PFSK-1 (cell line): ENCODE results near the gene PYROXD2.

Source experiments
- FOXP2 ChIP-seq: optimal IDR thresholded peaks from 2 replicates; pipeline ENCODE3; 2011; ENCODE audit warnings: borderline replicate concordance, control low read depth, inconsistent platforms; ENCODE audit not compliant: insufficient read depth; ENCODE audit errors: extremely low read length, extremely low read depth
- POLR2AphosphoS5 ChIP-seq: IDR thresholded peaks from 2 replicates; pipeline ENCODE4 v1.6.1; 2012; ENCODE audit warnings: low read depth, mild to moderate bottlenecking, control low read depth, low read length, moderate library complexity
- REST ChIP-seq, 2 experiments: IDR thresholded peaks; 2 replicates each; pipeline versions ENCODE4 v1.6.1 to v1.8.0; 2011 to 2012; ENCODE audit warnings: low read depth in 2 of 2, low read length in 2 of 2, control low read depth in 1 of 2, inconsistent platforms in 1 of 2, mild to moderate bottlenecking in 1 of 2, moderate library complexity in 1 of 2; ENCODE audit not compliant: insufficient read depth in 1 of 2
- SIN3A ChIP-seq: IDR thresholded peaks from 2 replicates; pipeline ENCODE4 v1.6.1; 2012; ENCODE audit warnings: mild to moderate bottlenecking, low read length, moderate library complexity, borderline replicate concordance; ENCODE audit not compliant: insufficient read depth
- TAF1 ChIP-seq: IDR thresholded peaks from 2 replicates; pipeline ENCODE4 v1.6.1; 2012; ENCODE audit warnings: low read length, control low read depth, borderline replicate concordance; ENCODE audit not compliant: insufficient read depth

Gene PYROXD2

DNA sequence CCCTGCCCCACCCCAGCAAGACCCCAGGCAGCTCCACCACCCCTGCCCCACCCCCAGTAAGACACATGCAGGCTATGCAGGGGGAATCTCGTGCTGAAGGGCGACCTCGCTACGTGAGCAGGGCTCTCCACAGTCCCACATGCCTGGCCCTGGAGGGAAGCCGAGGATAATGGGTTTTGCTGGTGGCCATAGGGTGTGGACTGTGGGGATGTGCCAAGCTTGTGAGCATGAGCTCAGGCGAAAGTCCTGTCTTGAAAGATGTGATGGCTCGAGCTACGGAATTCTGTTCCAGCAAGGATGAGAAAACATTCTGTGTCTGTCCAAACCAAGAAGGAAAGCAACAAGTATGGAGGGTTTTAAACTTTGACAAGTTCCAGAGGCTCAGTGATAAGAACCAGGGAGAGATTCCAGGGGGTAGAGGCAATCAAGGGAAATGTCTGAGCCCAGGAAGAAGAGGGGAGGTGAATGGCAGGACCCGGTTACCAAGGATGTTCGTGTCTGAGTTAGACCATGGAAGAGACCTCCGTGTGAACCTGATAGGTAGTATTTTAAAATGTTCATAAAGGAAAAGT is 63.1 kb downstream of the PYROXD2 start:
- TF ChIP-seq POLR2AphosphoS5 (no peak), TAF1 (no peak), FOXP2 (no peak), SIN3A (no peak), REST (IDR thresholded peaks at IDR 0.05; ENCODE audit: insufficient read depth in 1 of 2, low read depth in 2 of 2, low read length in 2 of 2) (no peak)

DNA sequence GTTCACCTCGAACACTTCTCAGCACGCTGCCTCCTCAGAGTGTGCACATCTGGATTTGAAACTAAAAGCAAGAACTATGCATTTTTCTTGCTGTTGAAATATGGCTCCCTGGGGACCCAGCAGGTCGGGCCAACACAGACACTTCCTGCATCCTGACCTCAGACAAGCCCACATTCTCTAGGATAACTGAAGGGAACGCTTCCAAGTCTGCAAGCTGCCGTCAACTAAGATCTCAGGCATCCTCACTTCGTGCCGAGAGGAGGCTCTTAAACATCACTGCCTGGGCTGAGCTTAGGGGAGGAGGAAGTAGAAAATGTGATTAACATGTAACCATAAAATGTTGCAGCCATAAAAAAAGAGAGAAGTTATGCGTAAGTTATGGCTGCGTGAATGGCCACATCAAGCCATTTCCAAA is 65.5 kb downstream of the PYROXD2 start:
- TF ChIP-seq FOXP2 (peak; percentile 79), POLR2AphosphoS5 (no peak)

DNA sequence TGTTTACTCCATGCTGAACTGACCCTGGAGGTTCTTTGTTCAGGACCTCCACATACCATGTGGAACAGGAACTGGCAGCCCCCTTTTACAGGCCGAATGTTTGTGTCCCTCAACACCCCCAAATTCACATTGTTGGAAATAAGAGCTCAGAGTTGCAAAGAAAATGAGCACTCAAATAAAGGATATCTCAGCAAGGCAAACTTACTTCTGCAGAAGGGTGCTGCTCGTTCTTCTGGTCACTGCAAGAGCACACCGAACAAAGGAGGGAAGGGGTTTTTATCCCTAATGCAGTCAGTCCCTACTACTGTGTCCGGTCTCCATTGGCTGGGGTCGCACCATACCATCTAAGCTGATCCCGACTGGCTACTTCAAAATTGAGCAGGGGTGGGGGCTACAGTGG is 68.1 kb downstream of the PYROXD2 start:
- no peak for TF ChIP-seq REST (IDR thresholded peaks at IDR 0.05; ENCODE audit: insufficient read depth in 1 of 2, low read depth in 2 of 2, low read length in 2 of 2)
- TF ChIP-seq TAF1, result no peak
- no peak for TF ChIP-seq SIN3A
- TF ChIP-seq FOXP2, result no peak
- no peak for TF ChIP-seq POLR2AphosphoS5

- TF ChIP-seq FOXP2, result peak; percentile 56
- no peak for TF ChIP-seq SIN3A
These were observed 70.4 kb downstream of the PYROXD2 start for GRCh38 chr10:98344589-98345038.

DNA sequence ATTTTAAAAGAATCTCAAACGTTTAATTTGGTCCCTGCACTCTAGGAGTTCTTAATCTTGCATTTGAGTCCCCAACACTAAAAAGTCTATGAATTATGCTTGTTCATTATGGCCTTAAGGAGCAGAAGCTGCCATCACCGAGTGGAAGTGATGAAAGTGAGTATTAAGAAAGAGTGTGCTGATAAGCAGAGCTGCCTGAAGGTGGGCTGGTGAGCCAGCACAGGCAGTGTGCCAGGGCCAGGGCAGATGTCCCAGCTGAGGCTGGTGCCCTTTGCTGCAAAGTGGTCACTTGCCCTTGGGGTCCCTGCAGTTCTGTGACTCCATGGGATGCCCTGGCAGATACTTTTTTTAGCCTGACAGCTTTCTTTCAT is 74.1 kb downstream of the PYROXD2 start:
- no peak for TF ChIP-seq TAF1
- no peak for TF ChIP-seq POLR2AphosphoS5
- no peak for TF ChIP-seq REST (IDR thresholded peaks at IDR 0.05; ENCODE audit: insufficient read depth in 1 of 2, low read depth in 2 of 2, low read length in 2 of 2)
- no peak for TF ChIP-seq FOXP2
- no peak for TF ChIP-seq SIN3A

GRCh38 chr10:98340261-98340939 is 74.6 kb downstream of the PYROXD2 start:
- no peak for TF ChIP-seq FOXP2

- no peak for TF ChIP-seq SIN3A
- TF ChIP-seq TAF1, result no peak
- TF ChIP-seq POLR2AphosphoS5, result no peak
- TF ChIP-seq REST (IDR thresholded peaks at IDR 0.05; ENCODE audit: insufficient read depth in 1 of 2, low read depth in 2 of 2, low read length in 2 of 2), result no peak
- no peak for TF ChIP-seq FOXP2
These were observed 75.2 kb downstream of the PYROXD2 start for GRCh38 chr10:98339799-98340198.
